Measurements from ENCODE around the gene TNFSF13.

TNFSF13 gene

GRCh38 chr17:7558544-7559319, at the start of gene TNFSF13:
TNFSF13 (plus strand) TSS chr17:7558750; CDS start chr17:7559040, 290 bp downstream.
- DNase-seq (ENCODE audit: low read depth) = no peak

GRCh38 chr17:7508846-7509245, 49.7 kb upstream of the TNFSF13 start:
- DNase-seq (ENCODE audit: low read depth) = no peak

- DNase-seq (ENCODE audit: low read depth) = no peak
Observed at GRCh38 chr17:7509937-7510336, 48.6 kb upstream of the TNFSF13 start.

- no peak for DNase-seq (ENCODE audit: low read depth)
Observed at GRCh38 chr17:7511108-7511507, 47.4 kb upstream of the TNFSF13 start.

- no peak for DNase-seq (ENCODE audit: low read depth)
Observed at GRCh38 chr17:7512105-7512504, 46.4 kb upstream of the TNFSF13 start.

GRCh38 chr17:7512824-7513540, 45.6 kb upstream of the TNFSF13 start:
- no peak for DNase-seq (ENCODE audit: low read depth)

- DNase-seq (ENCODE audit: low read depth) = no peak
Observed at GRCh38 chr17:7513850-7514419, 44.6 kb upstream of the TNFSF13 start.

GRCh38 chr17:7515911-7516610, 42.5 kb upstream of the TNFSF13 start:
- DNase-seq (ENCODE audit: low read depth) = no peak

GRCh38 chr17:7523033-7523432, 35.5 kb upstream of the TNFSF13 start:
- no peak for DNase-seq (ENCODE audit: low read depth)

- DNase-seq (ENCODE audit: low read depth) = no peak
Observed at GRCh38 chr17:7528842-7529241, 29.7 kb upstream of the TNFSF13 start.

- no peak for DNase-seq (ENCODE audit: low read depth)
Observed at GRCh38 chr17:7530023-7530900, 28.3 kb upstream of the TNFSF13 start.

GRCh38 chr17:7538050-7538449, 20.5 kb upstream of the TNFSF13 start:
- no peak for DNase-seq (ENCODE audit: low read depth)

- no peak for DNase-seq (ENCODE audit: low read depth)
Observed at GRCh38 chr17:7538891-7539545, 19.5 kb upstream of the TNFSF13 start.

GRCh38 chr17:7541074-7541621, 17.4 kb upstream of the TNFSF13 start:
- DNase-seq (ENCODE audit: low read depth) = no peak

- no peak for DNase-seq (ENCODE audit: low read depth)
Observed at GRCh38 chr17:7544911-7545310, 13.6 kb upstream of the TNFSF13 start.

GRCh38 chr17:7548585-7549400, 9.8 kb upstream of the TNFSF13 start, which contains the start of gene TNFSF12:
TNFSF12 (plus strand) TSS chr17:7549058; CDS start chr17:7549154, 96 bp downstream.
- DNase-seq (ENCODE audit: low read depth) = no peak

- DNase-seq (ENCODE audit: low read depth) = no peak
Observed at GRCh38 chr17:7549401-7550055, 9.0 kb upstream of the TNFSF13 start.

GRCh38 chr17:7550344-7550743, 8.2 kb upstream of the TNFSF13 start:
- no peak for DNase-seq (ENCODE audit: low read depth)

GRCh38 chr17:7551396-7551795, 7.2 kb upstream of the TNFSF13 start:
- no peak for DNase-seq (ENCODE audit: low read depth)
